Smooth muscle cell (in vitro differentiated cells): Measurements from ENCODE around the gene SLC23A3. TPM values are rescaled to one million over a fixed set of nuclear protein-coding genes. Genes with fewer than 3 reads are reported as not detected.

ENCODE experiments used
- DNase-seq: peaks from one replicate; lab custom pipeline; 2025; ENCODE audit not compliant: unreplicated experiment; lab: John Stamatoyannopoulos, UW
- H2AFZ ChIP-seq: fragments of 200-600 bp; sonication (generic); 2 replicates; pipeline ENCODE4 v1.6.0; 2016; ENCODE audit warnings: antibody characterized with exemption, low read depth, mild to moderate bottlenecking
- H3F3A ChIP-seq: fragments of 200-600 bp; sonication (generic); 2 replicates; pipeline ENCODE4 v1.6.0; 2017; ENCODE audit warnings: antibody characterized with exemption, low read depth
- H3K27ac ChIP-seq: fragments of 200-600 bp; sonication (generic); 2 replicates; pipeline ENCODE4 v1.5.1; 2016; ENCODE audit warnings: low read depth, mild to moderate bottlenecking
- H3K27me3 ChIP-seq: fragments of 200-600 bp; sonication (generic); 2 replicates; pipeline ENCODE4 v1.6.1; 2016; ENCODE audit warnings: low read depth, mild to moderate bottlenecking
- H3K36me3 ChIP-seq: fragments of 200-600 bp; sonication (generic); 2 replicates; pipeline ENCODE4 v1.5.1; 2016; ENCODE audit warnings: low read depth
- H3K4me1 ChIP-seq: fragments of 200-600 bp; sonication (generic); 2 replicates; pipeline ENCODE4 v1.5.1; 2016; ENCODE audit warnings: low read depth
- H3K4me2 ChIP-seq: fragments of 200-600 bp; sonication (generic); 2 replicates; pipeline ENCODE4 v1.6.0; 2016; ENCODE audit warnings: mild to moderate bottlenecking
- H3K4me3 ChIP-seq: fragments of 200-600 bp; sonication (generic); 2 replicates; pipeline ENCODE4 v1.5.1; 2016; ENCODE audit warnings: mild to moderate bottlenecking
- H3K79me2 ChIP-seq: fragments of 200-600 bp; sonication (generic); 2 replicates; pipeline ENCODE4 v1.6.0; 2016; ENCODE audit warnings: low read depth, mild to moderate bottlenecking
- H3K9ac ChIP-seq: fragments of 200-600 bp; sonication (generic); 2 replicates; pipeline ENCODE4 v1.6.0; 2016; ENCODE audit warnings: low read depth
- H3K9me3 ChIP-seq: fragments of 200-600 bp; sonication (generic); replicated peaks from 2 replicates; pipeline ENCODE4 v1.5.1; 2016; ENCODE audit warnings: low read depth
- H4K20me1 ChIP-seq: fragments of 200-600 bp; sonication (generic); 2 replicates; pipeline ENCODE4 v1.6.0; 2016; ENCODE audit warnings: low read depth
- CTCF ChIP-seq: fragments of 200-600 bp; sonication (generic); IDR thresholded peaks from 2 replicates; pipeline ENCODE4 v1.5.1; 2017; ENCODE audit warnings: borderline replicate concordance, mild to moderate bottlenecking, antibody characterized with exemption; ENCODE audit not compliant: insufficient read depth, poor library complexity, severe bottlenecking
- WGBS: methylation state at CpG from one replicate; pipeline ENCODE4 v1.1.7; 2016; ENCODE audit warnings: low lambda C conversion rate; 5-methylcytosine and 5-hydroxymethylcytosine counted together
- polyA plus RNA-seq: library from polyadenylated mRNA; unstranded; fragments of >200 nt; fragmentation: Nextera tagmentation; extraction: Ambion mirVana; gene quantifications from 2 replicates; pipeline ENCODE4 v1.2.1, GENCODE V29; 2016
- total RNA-seq: library from RNA; depleted of rRNA; stranded (reverse); fragments of >200 nt; gene quantifications from 2 replicates; pipeline ENCODE4 v1.2.3, GENCODE V29; 2014

SLC23A3 gene
- total and polyA plus RNA-seq, 2 experiments from 2014 or later: not detected

- Histone ChIP-seq H3K27me3 (no peaks in the 10 kb centered on the region), H3K4me2 (peak within 1 kb of the TSS; percentile 97), H3K27ac (peak within 1 kb of the TSS; percentile 75), H4K20me1 (no peaks in the 10 kb centered on the region), H3K79me2 (no peaks in the 10 kb centered on the region), H2AFZ (peak within 1 kb of the TSS; percentile 89), H3K4me1 (peaks cover 4% of the 10 kb centered on the region), H3K9me3 (no peaks in the 10 kb centered on the region), H3K4me3 (peak within 1 kb of the TSS; percentile 92), H3K9ac (peak within 1 kb of the TSS; percentile 75), H3F3A (no peaks in the 10 kb centered on the region), H3K36me3 (no peaks in the 10 kb centered on the region)
- TF ChIP-seq CTCF: peak; percentile 100
- 1% methylated on average over 49 of the region's 70 CpGs for WGBS
- DNase-seq: peak; percentile 98
Observed at GRCh38 chr2:219160186-219161017, 9.4 kb downstream of the SLC23A3 start, which contains the start of gene NHEJ1. TSS of gene NHEJ1 (minus strand) at chr2:219160815. CDS start at chr2:219158362, 2,453 bp downstream.

GRCh38 chr2:219159771-219160185 lies 10.1 kb downstream of the SLC23A3 start:
- Histone ChIP-seq H3K36me3 (no peaks in the 10 kb centered on the region), H3K9ac (no peak overlapping the region), H3K4me2 (peak overlapping the region; percentile 97), H3K27me3 (no peaks in the 10 kb centered on the region), H3K9me3 (no peaks in the 10 kb centered on the region), H3K27ac (no peak overlapping the region), H3K4me3 (peak overlapping the region; percentile 92), H3K79me2 (no peaks in the 10 kb centered on the region), H4K20me1 (no peaks in the 10 kb centered on the region), H2AFZ (peak overlapping the region; percentile 89), H3K4me1 (peaks cover 4% of the 10 kb centered on the region), H3F3A (no peaks in the 10 kb centered on the region)
- no peak for DNase-seq
- WGBS: 20% methylated on average over 18 of the region's 18 CpGs
- no peak for TF ChIP-seq CTCF

GRCh38 chr2:219158586-219158985 lies 11.2 kb downstream of the SLC23A3 start:
- H3K27ac ChIP-seq: no peak overlapping the region
- H3K4me2 ChIP-seq: no peak overlapping the region
- H2AFZ ChIP-seq: no peak overlapping the region
- no peaks in the 10 kb centered on the region for H4K20me1 ChIP-seq
- no peak for TF ChIP-seq CTCF
- no peaks in the 10 kb centered on the region for H3K79me2 ChIP-seq
- no peaks in the 10 kb centered on the region for H3K27me3 ChIP-seq
- H3K9ac ChIP-seq: no peak overlapping the region
- no peak for DNase-seq
- H3K36me3 ChIP-seq: peaks cover 3% of the 10 kb centered on the region
- no peaks in the 10 kb centered on the region for H3K9me3 ChIP-seq
- 86% methylated on average over 3 of the region's 3 CpGs for WGBS
- no peaks in the 10 kb centered on the region for H3F3A ChIP-seq
- no peak overlapping the region for H3K4me3 ChIP-seq
- H3K4me1 ChIP-seq: peaks cover 4% of the 10 kb centered on the region

- TF ChIP-seq CTCF: no peak
- Histone ChIP-seq H3K79me2 (no peaks in the 10 kb centered on the region), H2AFZ (no peak overlapping the region), H3K4me1 (peaks cover 4% of the 10 kb centered on the region), H3K9me3 (no peaks in the 10 kb centered on the region), H3K4me2 (no peak overlapping the region), H4K20me1 (no peaks in the 10 kb centered on the region), H3F3A (no peaks in the 10 kb centered on the region), H3K27ac (no peak overlapping the region), H3K9ac (no peak overlapping the region), H3K36me3 (peaks cover 3% of the 10 kb centered on the region), H3K27me3 (no peaks in the 10 kb centered on the region), H3K4me3 (no peak overlapping the region)
- whole genome bisulfite sequencing: 94% methylated on average over 4 of the region's 4 CpGs
- no peak for DNase-seq
Observed at GRCh38 chr2:219158025-219158424, 11.8 kb downstream of the SLC23A3 start.
